ENCODE results near the gene CCND2. TPM values are rescaled to one million over a fixed set of nuclear protein-coding genes. Genes with fewer than 3 reads are reported as not detected.

Gene CCND2
- 607 and 615 TPM in 2 replicates for total RNA-seq

- intact Hi-C loops (cut with micrococcal nuclease), result loop anchor here (1.0 to 2.0 kb wide), 6 partner anchors 47 to 521 kb away; partner anchors contain the start of genes CRACR2A, PARP11 and TIGAR
- no peaks in the 10 kb centered on the region for H3K9me3 Mint-ChIP-seq
- peaks cover 40% of the 10 kb centered on the region for H3K4me1 Mint-ChIP-seq
- peak; percentile 93 for DNase-seq
- peak within 1 kb of the TSS; percentile 97 for H3K4me3 Mint-ChIP-seq
- peaks cover 45% of the 10 kb centered on the region for H3K36me3 Mint-ChIP-seq (ENCODE audit: low read depth)
- H3K27me3 Mint-ChIP-seq, result peaks cover 1% of the 10 kb centered on the region
- peak within 1 kb of the TSS; percentile 98 for H3K27ac Mint-ChIP-seq
Observed at GRCh38 chr12:4273652-4274395, at the start of gene CCND2. Gene CCND2, plus strand, starts transcription at chr12:4273762. Its CDS starts 279 bp downstream, at chr12:4274041.

DNA sequence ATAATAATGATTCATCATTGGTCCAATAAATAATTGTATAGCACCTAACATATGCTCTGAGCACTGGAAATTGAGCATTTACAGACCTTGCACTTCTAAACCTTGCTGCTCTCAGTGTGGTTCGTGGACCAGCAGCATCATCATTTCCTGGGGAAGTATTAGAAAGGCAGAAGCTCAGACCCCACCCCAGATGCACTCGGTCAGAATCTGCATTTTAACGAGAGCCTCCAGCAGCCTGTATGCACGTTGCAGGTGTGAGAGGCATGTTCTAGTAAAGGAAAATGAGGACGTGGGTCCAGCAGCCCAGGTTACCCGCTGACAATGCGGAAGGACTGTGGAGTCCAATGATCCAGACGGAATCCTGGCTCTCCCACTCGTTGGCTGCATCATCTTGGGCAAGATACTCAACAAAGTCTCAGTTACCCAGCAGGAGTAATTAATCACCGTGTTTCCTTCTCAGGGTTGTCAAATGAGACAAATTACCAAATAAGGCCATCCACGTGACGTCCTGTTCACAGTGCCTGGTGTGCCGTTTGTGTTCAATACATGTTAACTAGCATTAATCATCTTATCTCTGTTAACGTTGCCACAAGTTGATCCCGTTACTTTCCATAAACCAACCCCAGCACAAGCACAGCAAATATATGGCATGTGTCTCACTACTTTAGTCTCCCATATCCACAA is 49.2 kb upstream of the CCND2 start:
- peaks cover 1% of the 10 kb centered on the region for H3K36me3 Mint-ChIP-seq (ENCODE audit: low read depth)
- intact Hi-C loops (cut with micrococcal nuclease), result no loop called here
- H3K27ac Mint-ChIP-seq, result no peak overlapping the region
- H3K27me3 Mint-ChIP-seq, result no peaks in the 10 kb centered on the region
- H3K4me3 Mint-ChIP-seq, result no peak overlapping the region
- peaks cover 3% of the 10 kb centered on the region for H3K9me3 Mint-ChIP-seq
- peaks cover 13% of the 10 kb centered on the region for H3K4me1 Mint-ChIP-seq
- no peak for DNase-seq

DNA sequence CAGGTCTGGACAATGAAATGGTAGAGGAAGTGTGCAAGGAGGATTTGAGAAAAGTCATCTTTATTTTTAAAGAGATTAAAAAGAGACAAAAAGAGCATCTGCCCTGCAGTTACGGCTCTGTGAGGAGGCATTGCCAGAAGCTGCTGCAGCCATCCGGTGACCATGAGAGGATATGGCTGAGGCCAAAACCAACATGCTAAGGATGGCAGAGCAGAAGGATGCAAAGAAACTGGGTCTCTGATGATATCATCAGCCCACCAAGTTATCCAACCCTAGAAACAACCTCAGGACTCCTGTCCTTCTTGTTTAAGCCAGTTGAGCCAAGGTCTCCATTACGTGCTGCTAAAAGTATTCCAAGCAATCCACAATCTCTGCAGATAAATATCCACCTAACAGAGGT is 48.0 kb upstream of the CCND2 start:
- Mint-ChIP-seq H3K36me3 (ENCODE audit: low read depth) (no peaks in the 10 kb centered on the region), H3K9me3 (peaks cover 3% of the 10 kb centered on the region), H3K4me1 (peaks cover 13% of the 10 kb centered on the region)

GRCh38 chr12:4227046-4227445 is 46.5 kb upstream of the CCND2 start:
- Mint-ChIP-seq H3K4me3 (no peak overlapping the region), H3K4me1 (peaks cover 10% of the 10 kb centered on the region), H3K27ac (no peak overlapping the region), H3K36me3 (ENCODE audit: low read depth) (no peaks in the 10 kb centered on the region), H3K27me3 (no peaks in the 10 kb centered on the region), H3K9me3 (no peaks in the 10 kb centered on the region)
- intact Hi-C loops (cut with micrococcal nuclease), result no loop called here
- no peak for DNase-seq

More for the DNA sequence above, 48.0 kb upstream of the CCND2 start:
- no peak overlapping the region for H3K27ac Mint-ChIP-seq
- no peak for DNase-seq
- no peaks in the 10 kb centered on the region for H3K27me3 Mint-ChIP-seq
- intact Hi-C loops (cut with micrococcal nuclease), result no loop called here
- no peak overlapping the region for H3K4me3 Mint-ChIP-seq

- intact Hi-C loops (cut with micrococcal nuclease), result no loop called here
Observed at GRCh38 chr12:4228122-4228580, 45.4 kb upstream of the CCND2 start.

DNA sequence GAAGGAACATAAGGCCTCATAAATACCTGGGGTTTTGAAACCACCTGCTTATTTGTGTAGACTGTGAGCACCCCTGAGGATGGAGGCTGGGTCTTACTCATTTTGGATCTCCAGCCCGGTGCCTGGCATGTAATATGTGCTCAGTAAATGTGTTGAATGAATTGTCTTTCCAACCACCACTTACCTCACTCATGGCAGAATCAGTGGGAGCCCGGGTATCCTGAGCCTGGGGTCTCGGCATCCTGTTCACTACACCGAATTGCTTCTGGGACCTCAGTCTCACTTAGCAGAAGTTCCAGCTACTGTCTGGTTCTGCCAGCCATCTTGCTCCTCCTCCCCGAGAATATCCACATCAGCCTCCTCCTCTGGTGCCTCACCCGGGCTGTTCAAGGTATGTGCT is 43.0 kb upstream of the CCND2 start:
- Mint-ChIP-seq H3K4me1 (peaks cover 2% of the 10 kb centered on the region), H3K27me3 (peaks cover 21% of the 10 kb centered on the region), H3K9me3 (peaks cover 5% of the 10 kb centered on the region), H3K36me3 (ENCODE audit: low read depth) (no peaks in the 10 kb centered on the region), H3K4me3 (no peak overlapping the region), H3K27ac (no peak overlapping the region)
- intact Hi-C loops (cut with micrococcal nuclease), result no loop called here
- no peak for DNase-seq

More at GRCh38 chr12:4228122-4228580, 45.4 kb upstream of the CCND2 start:
- no peak overlapping the region for H3K27ac Mint-ChIP-seq
- H3K36me3 Mint-ChIP-seq (ENCODE audit: low read depth), result no peaks in the 10 kb centered on the region
- H3K27me3 Mint-ChIP-seq, result peaks cover 3% of the 10 kb centered on the region
- no peak for DNase-seq
- H3K4me3 Mint-ChIP-seq, result no peak overlapping the region
- H3K9me3 Mint-ChIP-seq, result no peaks in the 10 kb centered on the region
- H3K4me1 Mint-ChIP-seq, result peaks cover 10% of the 10 kb centered on the region

- Mint-ChIP-seq H3K36me3 (ENCODE audit: low read depth) (peaks cover 17% of the 10 kb centered on the region), H3K4me1 (peaks cover 5% of the 10 kb centered on the region), H3K9me3 (peaks cover 29% of the 10 kb centered on the region), H3K27ac (no peak overlapping the region), H3K27me3 (peaks cover 34% of the 10 kb centered on the region), H3K4me3 (no peak overlapping the region)
- intact Hi-C loops (cut with micrococcal nuclease), result no loop called here
- DNase-seq, result no peak
Observed at GRCh38 chr12:4238577-4238976, 35.0 kb upstream of the CCND2 start.

DNA sequence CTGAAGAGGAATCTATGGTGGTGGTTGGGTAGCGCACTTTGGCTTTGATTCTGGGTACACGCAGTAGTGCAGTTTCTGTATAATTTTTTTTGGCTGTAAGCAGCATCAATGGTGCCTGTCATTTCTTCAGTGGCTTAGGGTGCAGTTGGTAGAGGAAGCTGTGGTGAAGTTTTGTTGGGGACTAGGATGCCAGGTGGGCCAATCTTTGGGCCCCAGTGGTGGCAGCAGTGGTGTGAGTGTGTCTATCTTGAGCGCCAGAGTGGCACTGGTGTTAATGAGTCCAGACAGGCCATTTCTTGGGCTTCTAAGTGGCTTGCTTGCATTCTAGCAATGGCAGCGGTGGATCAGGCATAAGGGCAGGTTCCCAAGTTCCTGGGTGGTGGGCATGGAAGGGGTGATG is 33.8 kb upstream of the CCND2 start:
- Mint-ChIP-seq H3K27ac (no peak overlapping the region), H3K27me3 (peaks cover 25% of the 10 kb centered on the region), H3K9me3 (peaks cover 29% of the 10 kb centered on the region), H3K4me3 (no peak overlapping the region), H3K4me1 (peaks cover 7% of the 10 kb centered on the region), H3K36me3 (ENCODE audit: low read depth) (peaks cover 17% of the 10 kb centered on the region)
- no peak for DNase-seq
- intact Hi-C loops (cut with micrococcal nuclease), result no loop called here

DNA sequence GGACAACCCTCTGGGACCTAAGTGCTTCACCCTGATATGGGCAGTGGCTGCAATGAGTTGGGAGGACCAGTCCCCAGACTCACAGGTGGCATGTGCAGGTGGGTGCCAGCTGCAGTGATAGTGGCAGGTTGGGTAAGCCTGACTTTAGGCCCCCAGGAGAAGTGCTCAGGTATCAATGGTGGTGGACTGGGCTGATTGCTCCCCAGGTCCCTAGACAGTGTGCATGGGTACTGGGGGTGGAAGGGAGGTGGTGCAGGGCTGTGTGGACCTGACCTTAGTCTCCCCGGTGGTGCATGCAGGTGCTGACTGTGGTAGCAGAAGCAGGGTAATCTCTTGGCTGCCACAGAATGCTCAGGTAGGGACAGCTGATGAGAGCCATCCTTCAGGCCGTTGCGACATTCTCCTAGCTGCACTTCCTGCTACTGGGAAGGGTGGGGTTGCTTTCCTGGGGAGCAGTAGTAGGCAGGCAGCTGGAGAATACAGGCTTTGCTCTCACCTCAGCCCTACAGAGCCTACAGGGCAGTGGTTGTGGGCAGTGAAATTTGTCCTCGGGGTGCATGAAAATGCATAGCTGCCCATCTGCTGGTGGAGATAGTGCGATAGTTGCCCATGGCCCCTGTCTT is 33.3 kb upstream of the CCND2 start:
- Mint-ChIP-seq H3K27me3 (peaks cover 20% of the 10 kb centered on the region), H3K36me3 (ENCODE audit: low read depth) (peaks cover 17% of the 10 kb centered on the region), H3K4me3 (no peak overlapping the region), H3K4me1 (peaks cover 7% of the 10 kb centered on the region), H3K27ac (no peak overlapping the region), H3K9me3 (peaks cover 25% of the 10 kb centered on the region)
- DNase-seq, result no peak
- intact Hi-C loops (cut with micrococcal nuclease), result no loop called here

DNA sequence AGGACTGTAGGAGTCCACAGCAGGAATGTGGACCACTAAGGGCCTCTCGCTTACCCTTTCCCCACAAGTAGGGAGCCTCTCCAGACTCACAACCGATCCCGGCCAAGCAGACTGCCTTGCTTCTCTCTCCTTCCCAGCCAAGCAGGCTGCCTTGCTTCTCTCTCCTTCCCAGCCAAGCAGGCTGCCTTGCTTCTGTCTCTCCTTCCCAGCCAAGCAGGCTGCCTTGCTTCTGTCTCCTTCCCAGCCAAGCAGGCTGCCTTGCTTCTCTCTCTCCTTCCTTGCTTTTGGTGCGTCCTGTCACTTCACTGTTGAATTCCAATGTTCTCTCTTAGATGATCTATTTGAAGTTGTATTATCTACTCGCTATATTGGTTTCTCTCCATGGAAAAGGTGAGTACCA is 32.6 kb upstream of the CCND2 start:
- H3K27ac Mint-ChIP-seq, result no peak overlapping the region
- H3K27me3 Mint-ChIP-seq, result peaks cover 15% of the 10 kb centered on the region

DNA sequence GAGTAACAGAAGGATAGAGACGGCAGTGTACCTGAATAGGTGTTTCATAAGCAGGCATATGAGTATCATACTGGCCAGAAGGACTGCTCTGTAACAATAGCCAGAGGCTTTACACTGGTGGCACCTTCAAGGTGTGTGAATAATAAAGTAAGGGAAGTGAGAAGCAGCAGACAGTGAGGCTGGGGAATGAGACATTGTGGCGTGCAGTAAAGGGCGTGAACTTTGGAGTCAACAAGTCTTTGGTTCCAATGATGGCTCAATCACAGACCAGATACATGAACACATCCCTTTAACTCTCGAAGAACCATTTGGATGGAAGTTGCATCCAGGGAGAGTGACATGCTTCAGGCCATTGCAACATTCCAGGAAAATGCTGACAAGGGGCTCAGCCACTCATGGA is 32.0 kb upstream of the CCND2 start:
- H3K4me1 Mint-ChIP-seq, result peaks cover 8% of the 10 kb centered on the region
- peaks cover 24% of the 10 kb centered on the region for H3K9me3 Mint-ChIP-seq
- H3K27ac Mint-ChIP-seq, result no peak overlapping the region
- intact Hi-C loops (cut with micrococcal nuclease), result no loop called here
- H3K27me3 Mint-ChIP-seq, result peaks cover 10% of the 10 kb centered on the region
- H3K36me3 Mint-ChIP-seq (ENCODE audit: low read depth), result peaks cover 17% of the 10 kb centered on the region
- no peak overlapping the region for H3K4me3 Mint-ChIP-seq
- DNase-seq, result no peak

More for the DNA sequence above, 32.6 kb upstream of the CCND2 start:
- intact Hi-C loops (cut with micrococcal nuclease), result no loop called here
- Mint-ChIP-seq H3K36me3 (ENCODE audit: low read depth) (peaks cover 17% of the 10 kb centered on the region), H3K9me3 (peaks cover 24% of the 10 kb centered on the region), H3K4me1 (peaks cover 8% of the 10 kb centered on the region), H3K4me3 (no peak overlapping the region)
- DNase-seq, result no peak

GRCh38 chr12:4242595-4242994 is 31.0 kb upstream of the CCND2 start:
- peaks cover 10% of the 10 kb centered on the region for H3K36me3 Mint-ChIP-seq (ENCODE audit: low read depth)
- no peak for DNase-seq
- peaks cover 4% of the 10 kb centered on the region for H3K27me3 Mint-ChIP-seq
- peaks cover 8% of the 10 kb centered on the region for H3K4me1 Mint-ChIP-seq
- H3K9me3 Mint-ChIP-seq, result peaks cover 15% of the 10 kb centered on the region
- H3K4me3 Mint-ChIP-seq, result no peak overlapping the region
- H3K27ac Mint-ChIP-seq, result no peak overlapping the region
- intact Hi-C loops (cut with micrococcal nuclease), result no loop called here

- intact Hi-C loops (cut with micrococcal nuclease), result no loop called here
- H3K4me1 Mint-ChIP-seq, result peaks cover 8% of the 10 kb centered on the region
- H3K4me3 Mint-ChIP-seq, result no peak overlapping the region
- peaks cover 3% of the 10 kb centered on the region for H3K27me3 Mint-ChIP-seq
- DNase-seq, result no peak
- peaks cover 11% of the 10 kb centered on the region for H3K9me3 Mint-ChIP-seq
- no peak overlapping the region for H3K27ac Mint-ChIP-seq
- H3K36me3 Mint-ChIP-seq (ENCODE audit: low read depth), result peaks cover 10% of the 10 kb centered on the region
Observed at GRCh38 chr12:4243091-4243490, 30.5 kb upstream of the CCND2 start.

Measured in activated CD4-positive, alpha-beta T cell treated with anti-CD3 and anti-CD28 coated beads, Interleukin-2, amount 10 ng/mL, durations not matched to agents 24 days and 14 days (primary cell).